Renal cortical epithelial cell (primary cell): ENCODE data around the gene PARD3. TPM values are rescaled to one million over a fixed set of nuclear protein-coding genes. Genes with fewer than 3 reads are reported as not detected.
"Not testable (repeated sequence)": the region's sequence is repeated elsewhere in the genome, so short reads cannot be mapped to it uniquely, and the experiment has no call there.

Experiments used
- DNase-seq: peaks from one replicate; pipeline ENCODE4 v3.0.0-alpha.2; 2011; ENCODE audit warnings: low read depth
- total RNA-seq: library from RNA; depleted of rRNA; stranded (reverse); fragments of >200 nt; gene quantifications from 2 replicates; pipeline ENCODE4 v1.2.3, GENCODE V29; 2014

The PARD3 gene
- total RNA-seq, 1 donor from 2014 or later = 154 TPM

DNA sequence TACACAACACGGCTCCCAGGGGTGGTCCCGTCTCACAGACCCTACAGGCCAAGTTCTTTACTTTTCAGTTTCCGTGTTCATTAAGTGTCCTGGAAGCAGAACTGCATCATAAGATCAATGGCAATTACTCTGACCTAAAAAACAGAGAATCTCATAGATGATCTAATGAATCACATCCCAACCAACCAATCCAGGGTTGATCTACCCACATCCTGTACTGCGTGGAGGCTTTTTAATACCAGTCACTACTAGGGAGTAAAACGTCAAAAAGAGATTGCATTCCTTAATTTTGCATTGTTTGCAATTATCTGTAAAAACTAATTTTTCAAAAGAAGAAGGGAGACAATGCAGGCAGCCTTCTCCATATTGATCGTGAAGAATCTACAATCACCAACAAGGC is 72.6 kb downstream of the PARD3 start:
- DNase-seq = no peak

DNA sequence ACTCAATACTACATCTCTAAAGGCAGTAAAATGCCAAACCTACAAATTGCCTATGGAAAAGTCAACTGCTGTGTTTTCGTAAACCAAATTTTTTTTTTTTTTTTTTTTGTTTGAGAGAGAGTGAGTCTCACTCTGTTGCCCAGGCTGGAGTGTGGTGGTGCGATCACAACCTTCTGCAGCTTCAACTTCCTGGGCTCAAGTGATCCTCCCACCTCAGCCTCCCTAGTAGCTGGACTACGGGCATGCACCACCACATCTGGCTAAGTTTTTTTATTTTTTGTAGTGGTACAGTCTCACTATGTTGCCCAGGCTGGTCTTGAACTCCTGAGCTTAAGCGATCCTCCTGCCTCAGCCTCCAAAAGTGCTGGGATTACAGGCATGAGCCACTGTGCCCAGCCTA is 74.0 kb downstream of the PARD3 start:
- not testable (repeated sequence) for DNase-seq

DNA sequence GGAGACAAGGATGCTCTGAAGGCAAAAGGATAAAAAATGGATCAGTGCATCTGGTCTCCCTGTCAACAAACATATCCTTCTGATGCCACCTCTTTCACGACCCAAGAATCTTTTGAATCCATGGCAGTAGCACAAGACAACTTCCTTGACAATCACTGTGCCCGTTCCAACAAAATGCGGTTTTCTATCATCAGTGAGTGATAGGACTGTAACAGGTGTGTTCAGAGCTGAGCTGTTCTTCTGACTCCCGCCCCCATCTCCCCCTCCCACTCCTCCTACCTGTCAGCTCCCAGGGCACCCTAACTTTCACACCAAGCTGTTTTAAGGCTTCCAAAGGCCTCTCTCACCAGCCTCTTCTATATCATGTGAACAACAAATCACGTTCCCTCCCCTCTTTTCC is 74.8 kb downstream of the PARD3 start:
- DNase-seq = no peak

DNA sequence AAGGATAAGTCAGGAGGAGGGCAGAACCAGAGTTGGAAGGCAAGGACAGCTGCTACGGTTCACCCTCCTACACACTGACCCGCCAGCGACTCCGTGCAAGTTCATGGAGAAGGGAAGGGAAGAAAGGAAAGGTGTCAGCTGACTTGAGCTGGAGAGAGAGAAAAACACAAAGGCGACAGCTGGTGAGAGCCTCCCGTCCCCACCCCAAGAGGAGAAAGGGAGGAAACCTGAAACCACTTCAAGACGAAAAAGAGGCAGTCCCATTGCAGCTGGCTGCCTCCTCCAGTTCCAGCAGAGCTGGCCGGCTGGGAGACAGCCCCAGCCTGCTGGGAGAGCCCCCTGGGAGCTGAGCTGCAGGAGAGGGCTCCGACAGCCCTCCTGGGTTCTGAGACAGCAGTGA is 75.2 kb downstream of the PARD3 start:
- peak; percentile 84 for DNase-seq

DNA sequence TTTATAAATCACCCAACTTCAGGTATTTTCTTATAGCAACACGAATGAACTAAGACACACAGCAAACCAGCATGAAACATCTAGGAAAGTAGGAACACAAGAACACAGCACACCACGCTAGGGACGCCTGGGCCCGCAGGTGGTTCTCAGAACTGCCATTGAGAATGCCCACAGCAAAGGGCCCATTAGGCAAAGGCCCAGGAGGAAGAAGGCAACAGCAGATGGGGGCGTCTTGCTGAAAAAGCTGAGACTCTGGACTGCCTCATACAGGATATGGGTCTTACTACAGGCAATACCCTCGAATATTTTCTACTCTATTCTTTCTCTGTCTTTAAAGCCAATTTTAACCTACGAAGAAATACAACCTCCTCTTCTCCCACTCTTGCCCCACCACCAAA is 77.3 kb downstream of the PARD3 start:
- DNase-seq = no peak

DNA sequence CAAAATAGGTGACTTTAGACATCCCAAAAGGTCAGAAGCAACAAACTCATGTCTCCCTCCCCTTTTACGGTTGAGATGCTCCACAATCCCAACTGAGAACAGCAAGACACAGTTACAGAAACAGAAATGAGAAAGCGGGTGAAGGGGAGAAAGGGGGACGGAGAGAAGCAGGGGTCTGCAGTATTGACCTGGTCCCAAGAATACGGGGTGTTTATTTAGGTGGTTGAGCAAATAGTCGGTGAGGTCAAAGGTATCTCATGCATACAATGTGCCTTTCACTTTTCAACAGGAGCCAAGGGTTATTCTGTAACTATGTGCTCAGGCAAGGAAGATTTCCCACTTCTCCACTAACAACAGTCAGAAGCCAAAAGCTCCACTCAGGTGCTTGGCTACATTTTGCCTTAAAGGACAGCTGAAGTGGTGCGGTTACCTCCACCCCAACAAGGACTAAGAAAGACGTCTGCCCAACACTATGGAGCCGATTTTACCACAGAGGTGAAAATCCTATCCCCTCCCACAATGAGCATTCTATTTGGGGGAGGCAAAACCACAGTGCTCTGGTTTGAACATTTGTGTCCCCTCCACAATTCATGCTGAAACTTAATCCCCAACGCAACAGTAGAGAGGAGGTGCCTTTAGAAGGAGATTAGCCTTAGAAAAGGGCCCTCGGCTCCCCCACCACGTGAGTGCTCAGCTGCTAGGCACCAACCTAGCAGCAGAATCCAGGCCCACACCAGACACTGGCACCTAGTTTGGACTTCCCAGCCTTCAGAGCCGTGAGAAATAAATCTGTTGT is 77.9 kb downstream of the PARD3 start:
- DNase-seq = no peak

DNA sequence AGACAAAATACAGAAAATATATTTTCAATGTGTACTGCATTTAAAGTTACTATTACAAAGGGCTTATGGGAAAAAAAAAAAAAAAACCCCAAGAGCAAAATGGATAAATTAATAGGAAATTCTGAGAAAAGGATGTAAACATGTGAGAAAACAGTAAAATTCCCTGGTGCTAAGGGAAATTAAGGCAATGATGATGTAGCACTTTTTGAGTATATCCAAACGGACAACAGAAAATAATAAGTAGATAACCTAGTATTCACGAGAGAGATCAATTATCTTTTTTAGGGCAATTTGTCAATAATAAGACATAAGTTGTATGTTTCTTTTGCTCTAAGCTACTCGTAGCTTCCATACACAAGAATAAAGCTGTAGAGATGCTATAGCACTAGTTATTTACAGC is 80.2 kb downstream of the PARD3 start:
- no peak for DNase-seq

DNA sequence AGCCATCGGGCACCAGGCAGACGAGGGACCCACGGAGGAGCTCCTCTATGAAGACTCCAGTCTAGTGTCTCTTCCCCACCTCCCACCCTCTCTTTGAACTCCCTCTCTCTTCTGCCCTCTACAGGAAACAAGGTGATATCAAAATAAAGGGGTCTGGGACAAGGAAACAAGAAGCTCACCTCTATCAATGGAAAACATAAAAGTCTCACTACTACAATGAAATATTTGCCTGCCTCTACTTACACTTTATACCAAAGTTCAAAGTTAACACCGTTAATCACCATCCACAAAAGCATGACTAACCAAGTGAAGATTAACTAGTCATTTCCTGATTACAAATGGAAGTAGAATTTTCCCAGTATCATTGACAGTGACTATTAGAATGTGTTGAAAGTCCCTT is 82.2 kb downstream of the PARD3 start:
- DNase-seq = peak; percentile 91

DNA sequence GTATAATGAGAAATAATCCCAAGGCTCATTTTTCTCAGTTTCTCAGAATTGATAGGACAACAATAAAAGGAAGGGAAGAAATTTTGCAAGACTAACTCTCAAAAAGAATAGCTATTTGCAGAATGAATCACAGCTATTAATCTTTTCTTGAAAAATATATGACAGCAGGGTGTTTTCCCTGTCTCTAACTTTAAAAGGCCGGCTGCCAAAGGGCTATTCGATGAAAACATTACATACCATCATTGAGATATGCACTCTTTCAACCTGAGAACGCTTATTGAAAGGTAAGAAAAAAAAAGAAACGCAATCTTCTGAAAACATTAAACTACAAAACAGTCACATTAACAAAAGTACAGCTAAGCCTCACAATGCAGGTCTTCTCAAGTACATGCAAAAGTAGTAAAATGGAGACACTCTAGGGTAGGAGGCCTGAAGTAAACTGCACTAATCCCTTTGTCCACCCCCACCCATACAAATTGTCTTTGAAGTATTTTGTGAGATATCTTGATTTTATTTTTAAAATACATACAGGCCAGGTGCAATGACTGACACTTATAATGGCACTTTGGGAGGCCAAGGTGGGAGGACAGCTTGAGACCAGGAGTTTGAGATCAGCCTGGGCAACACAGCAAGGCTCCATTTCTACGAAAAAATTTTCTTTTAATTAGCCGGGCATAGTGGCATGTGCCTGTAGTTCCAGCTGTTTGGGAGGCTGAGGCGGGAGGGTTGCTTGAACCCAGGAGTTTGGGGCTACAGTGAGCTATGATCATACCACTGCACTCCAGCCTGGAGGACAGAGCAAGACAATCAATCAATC is 83.0 kb downstream of the PARD3 start:
- DNase-seq = peak; percentile 78

DNA sequence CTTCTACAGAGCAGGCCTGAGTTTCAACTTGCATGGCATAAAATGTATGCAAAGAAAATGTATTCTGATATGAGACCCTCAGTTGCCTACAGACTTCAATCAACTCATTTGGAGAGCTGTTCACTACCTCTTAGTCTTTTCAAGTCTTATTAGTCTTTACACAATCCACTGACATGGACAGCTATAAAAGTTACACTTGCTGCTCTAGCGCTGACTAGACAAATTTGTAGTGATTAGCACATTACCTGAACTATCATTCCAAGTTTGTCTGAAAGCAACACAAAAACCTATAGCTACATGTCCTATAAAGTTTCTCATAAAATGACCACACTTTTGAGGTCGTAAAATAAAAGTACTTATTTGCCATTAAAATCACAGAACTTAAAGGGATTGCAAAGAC is 83.9 kb downstream of the PARD3 start:
- DNase-seq = no peak

DNA sequence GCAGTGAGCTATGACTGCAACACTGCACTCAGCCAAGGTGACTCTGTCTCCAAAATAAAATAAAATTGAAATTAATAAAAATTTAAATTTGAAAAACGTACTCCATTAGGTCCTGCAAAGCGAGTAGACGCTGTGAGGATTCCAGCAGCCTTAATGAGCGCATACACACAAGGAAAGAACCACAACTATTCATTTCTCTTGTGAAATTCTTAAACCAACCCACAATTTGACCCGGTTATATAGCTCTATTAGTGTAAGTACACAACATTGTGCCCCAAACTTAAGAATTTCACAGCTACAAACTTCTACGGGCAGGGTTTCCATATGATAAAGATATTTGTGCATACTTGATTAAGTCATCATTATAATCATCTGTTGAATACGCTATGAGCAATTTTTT is 84.4 kb downstream of the PARD3 start:
- DNase-seq = no peak

DNA sequence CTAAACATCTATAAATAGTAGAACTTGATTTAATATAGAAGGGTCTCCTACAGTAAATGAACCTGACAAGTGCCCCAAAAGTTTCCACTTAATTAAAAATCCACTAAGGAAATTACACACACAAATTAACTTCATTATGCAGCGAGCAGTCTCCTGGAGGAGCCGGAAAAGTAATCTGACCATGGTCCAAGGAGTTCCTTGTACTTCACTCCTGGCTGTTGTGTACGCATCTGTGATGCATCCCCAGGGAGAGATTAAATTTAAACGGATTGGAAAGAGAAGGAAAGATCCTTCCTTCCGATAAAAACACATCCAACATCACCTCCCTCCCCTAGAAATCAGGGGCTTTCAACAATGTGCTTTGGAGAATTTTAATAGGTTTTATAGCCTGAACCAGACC is 85.5 kb downstream of the PARD3 start:
- no peak for DNase-seq

DNA sequence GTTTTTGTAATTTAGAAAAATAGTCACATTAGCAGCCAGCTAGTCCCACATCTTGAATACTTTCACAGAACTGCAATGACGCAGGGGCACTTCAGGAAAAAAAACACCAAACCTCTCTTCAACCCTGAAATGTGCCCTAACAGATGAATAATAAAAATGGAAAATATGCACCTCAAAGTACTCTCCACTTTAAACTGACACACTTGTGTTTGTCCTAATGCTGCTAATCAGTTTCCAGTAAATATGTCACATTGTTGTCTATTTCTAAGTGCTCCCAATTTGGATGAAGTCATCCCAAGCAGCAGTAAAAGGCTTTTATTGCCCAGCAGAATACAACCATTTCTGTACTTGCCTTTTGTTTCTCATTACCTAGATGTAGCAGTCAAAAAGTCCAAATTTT is 86.7 kb downstream of the PARD3 start:
- no peak for DNase-seq

DNA sequence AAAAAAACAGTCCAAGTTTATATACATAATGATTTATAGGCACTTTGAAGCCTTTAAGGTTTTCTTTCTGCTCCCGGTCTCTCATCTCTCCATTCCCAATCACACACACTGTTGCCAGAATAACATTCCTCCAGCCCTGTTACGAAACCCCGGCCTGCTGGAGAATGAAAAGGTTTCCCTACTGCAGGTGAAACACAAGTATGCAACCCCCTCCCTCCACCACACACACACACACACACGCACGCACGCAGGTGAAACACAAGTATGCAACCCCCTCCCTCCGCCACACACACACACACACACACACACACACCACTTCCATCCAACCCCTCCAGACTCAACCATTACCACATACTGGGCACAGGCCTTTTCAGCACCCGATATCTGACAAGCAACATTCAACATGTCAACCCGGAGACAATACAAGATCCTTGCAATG is 87.5 kb downstream of the PARD3 start:
- DNase-seq = peak; percentile 75

DNA sequence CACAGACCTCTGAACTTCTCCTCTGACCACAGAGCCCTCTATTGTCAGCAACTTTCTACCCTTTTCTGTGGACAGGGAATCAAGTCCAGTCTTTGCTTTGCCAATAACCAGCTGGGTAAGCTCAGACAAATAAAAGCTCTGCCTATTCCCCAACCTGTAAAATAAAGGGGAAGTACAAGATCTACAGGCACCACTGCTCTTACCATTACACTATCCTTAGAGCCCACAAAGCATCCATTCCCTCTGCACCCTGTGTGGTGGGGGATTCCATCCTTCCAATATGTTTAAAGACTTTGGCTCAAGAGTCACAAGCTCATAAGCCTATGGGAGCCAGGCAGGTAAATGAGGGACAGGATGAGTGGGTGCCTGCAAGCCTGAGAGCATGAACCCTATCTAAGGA is 88.2 kb downstream of the PARD3 start:
- DNase-seq = no peak

DNA sequence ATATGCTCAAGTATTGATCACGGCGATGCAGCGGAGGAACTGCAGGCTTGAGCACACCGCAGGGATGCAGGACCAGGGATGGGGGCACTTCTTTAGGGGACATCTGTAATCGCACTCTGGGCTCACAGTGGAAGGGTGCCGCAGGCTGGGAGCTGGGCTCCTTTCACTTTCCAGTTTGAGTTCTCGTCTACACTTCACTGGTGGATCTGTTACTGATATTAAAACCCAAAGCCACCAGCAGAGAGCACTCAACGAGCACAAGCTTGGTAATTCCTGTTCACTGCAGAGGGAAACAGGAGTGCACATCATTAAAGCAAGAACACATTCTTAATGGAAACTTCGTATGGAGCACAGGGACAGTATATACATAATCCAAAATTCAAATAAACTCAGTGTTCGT is 91.3 kb downstream of the PARD3 start:
- DNase-seq = peak; percentile 77

DNA sequence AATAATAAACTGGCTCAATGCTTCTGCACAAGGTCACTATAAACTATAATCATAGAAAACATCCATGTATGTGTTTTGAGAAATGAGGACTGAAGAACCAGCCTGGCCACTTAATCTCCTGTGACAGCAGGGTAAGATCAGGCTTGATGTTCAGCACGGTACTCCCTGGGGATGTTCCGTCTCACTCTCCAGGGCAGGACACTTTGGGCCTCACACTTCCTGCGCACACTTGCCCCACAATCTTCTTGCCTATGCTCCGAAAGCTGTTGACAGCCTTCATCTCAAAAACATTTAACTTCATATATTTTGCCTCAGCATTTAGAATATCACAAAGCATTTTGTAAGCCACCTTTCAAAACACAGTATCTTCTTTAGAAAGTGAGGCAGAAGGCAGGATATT is 92.7 kb downstream of the PARD3 start:
- DNase-seq = no peak

DNA sequence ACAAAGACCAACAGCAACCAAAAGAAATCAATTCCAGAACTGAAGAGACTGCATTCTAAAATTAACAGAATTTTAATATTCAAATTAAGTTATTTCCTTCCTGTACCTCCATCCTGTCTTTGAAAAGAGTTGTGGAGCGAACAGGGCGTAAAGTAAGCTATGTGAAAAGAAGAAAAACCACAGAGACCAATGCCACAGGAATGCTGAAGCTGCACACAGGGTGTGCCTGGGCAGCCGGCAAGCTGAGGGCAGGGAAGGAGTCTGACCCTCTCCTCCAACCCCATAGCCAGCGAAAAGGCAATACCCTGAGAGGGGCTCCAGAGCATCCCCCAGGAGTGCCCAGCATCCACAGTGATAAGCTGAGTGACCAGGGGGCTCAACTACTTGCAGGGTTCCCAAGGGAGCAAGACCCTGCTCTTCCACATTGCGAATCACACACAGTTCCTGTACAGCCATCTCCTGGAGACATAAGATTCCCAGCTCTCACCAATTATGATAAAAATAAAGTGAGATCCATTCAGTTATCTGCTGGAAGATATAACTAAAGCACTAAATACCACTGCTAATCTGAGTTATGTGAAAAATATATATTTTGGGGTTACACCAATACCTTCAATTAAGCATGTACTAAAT is 93.8 kb downstream of the PARD3 start:
- peak; percentile 82 for DNase-seq

DNA sequence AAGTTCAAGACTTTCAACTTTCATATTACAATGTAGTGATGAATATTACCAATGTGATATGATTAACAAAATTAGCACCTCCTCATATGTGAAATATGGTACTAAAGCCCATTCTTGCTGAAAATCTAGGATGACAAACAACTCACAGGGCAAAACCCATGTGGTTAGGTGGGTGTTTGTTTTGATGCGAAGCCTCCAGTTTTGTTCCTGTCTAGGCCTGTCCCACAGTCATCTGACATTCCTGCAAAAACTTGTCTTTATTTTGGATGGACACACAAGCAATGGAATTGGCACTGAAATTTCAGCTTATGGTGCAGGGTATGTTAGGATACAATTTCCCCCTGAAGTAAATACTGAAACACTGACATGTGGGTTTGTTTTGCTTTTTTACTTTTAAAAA is 95.3 kb downstream of the PARD3 start:
- DNase-seq = no peak

DNA sequence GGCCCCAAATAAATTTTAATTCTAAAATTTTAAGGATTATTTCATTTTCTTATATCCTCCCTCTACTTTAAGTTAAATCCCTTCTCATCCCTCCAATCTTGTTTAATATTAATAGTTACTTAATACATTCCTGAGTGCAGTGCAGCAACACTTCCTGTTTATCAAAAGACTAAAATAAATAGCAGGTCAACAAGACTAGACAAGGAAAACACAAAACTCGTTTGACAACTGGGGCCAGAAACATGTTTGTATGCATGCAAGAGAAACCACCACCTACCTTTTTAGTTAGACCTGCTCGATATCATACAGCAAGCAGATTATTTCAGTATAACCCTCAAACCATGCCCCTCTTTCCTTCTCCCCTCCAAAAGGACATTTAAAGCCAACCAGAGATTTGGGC is 95.8 kb downstream of the PARD3 start:
- DNase-seq = no peak

DNA sequence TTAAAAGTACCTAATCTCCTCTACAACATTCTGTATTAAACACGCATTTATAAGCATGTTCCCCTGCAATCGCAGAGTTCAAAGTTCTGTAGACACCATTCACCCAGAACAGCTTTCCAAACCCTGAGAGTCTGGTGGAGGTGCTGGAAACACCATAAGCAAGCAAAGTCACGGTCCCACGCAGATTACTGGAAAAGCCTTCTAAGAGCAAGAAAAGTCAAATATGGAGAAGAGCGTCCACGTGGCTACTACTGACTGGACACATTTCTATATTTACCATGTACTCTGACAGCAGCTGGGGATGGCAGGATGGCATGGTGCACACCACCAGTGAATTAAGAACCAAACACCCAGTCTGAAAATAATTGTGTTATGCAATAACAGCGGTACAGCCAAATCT is 97.7 kb downstream of the PARD3 start:
- DNase-seq = no peak

DNA sequence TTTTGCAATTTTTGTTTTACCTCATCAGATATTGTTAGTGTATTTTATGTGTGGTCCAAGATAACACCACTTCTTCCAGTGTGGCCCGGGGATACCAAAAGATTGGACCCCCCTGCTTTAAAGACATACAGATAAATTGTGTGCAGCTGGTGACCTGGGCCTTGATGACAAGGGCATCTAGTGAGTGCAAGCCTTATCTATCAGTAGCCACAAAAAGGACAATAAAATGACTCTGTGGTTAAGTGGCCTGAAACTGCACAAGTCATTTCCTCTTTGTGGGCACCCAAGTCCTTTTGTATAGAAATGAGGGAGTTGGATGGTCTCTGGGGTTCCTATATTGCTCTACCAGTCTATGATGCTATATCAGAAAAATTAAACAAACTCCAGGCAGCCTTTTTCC is 98.1 kb downstream of the PARD3 start:
- DNase-seq = no peak

DNA sequence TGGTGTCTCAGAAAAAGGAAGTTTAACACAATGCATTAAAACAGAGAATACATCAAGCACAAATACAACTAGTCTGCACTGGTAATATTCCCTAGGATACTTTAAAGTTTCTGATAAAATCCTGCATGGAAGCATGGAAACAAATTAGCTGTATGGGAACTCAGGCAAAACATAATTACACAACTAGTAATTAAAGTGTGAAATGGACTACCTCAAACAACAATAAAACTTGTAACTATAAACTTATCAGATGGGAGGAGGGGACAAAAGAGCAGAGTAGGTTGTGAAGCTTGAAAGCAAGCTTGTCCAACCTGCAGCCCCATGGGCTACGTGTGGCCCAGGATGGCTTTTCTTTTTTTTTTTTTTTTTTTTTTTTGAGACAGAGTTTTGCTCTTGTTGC is 98.9 kb downstream of the PARD3 start:
- DNase-seq = no peak
